Activated gamma-delta T cell treated with Interleukin-2 at 50 U/mL for 16 hours (primary cell): ENCODE data around the gene RAB19.

Source experiments
- DNase-seq: peaks from one replicate; pipeline ENCODE4 v3.0.0-alpha.2; 2020

RAB19 gene

DNA sequence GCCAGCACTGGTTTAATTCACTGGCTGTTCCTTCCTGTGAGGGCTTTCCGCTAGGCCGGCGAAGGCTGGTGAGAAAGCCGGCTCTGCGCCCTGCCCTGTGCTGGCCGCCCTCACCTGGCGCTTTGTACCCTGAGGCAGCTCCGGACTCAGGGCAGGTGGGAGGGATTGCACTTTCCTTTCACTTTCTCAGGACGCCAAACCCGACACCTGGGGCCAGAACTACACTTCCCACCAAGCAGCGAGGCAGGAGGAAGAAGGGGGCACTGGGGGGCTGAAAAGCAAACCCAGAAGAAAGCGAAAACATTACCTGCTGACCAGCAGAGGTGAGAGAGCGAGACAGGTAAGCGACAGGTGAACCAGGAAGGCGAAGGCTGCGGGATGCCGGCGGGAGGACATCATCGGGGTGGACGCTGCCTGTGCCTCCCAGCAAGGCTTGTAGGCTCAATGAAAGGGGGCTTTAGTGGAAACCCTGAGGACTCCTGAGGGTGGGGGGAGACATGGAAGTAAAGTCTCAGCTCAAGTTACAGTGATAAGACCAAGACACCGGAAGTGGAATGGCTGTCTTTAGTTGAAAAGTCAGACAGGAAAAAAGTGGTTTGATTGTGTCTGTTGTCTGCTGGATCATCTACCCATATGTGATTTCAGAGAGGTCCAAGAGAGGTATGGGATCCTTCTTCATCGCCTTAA is at the start of gene RAB19:
Gene RAB19 (plus strand): TSS at position 181 of the 687 bp plus-strand sequence. CDS start 3,589 bp downstream, outside the sequence.
- DNase-seq, result peak; percentile 47

- no peak for DNase-seq
These were observed 45.8 kb upstream of the RAB19 start for GRCh38 chr7:140358024-140358411.

- DNase-seq, result no peak
These were observed 45.3 kb upstream of the RAB19 start for GRCh38 chr7:140358412-140359051.

DNA sequence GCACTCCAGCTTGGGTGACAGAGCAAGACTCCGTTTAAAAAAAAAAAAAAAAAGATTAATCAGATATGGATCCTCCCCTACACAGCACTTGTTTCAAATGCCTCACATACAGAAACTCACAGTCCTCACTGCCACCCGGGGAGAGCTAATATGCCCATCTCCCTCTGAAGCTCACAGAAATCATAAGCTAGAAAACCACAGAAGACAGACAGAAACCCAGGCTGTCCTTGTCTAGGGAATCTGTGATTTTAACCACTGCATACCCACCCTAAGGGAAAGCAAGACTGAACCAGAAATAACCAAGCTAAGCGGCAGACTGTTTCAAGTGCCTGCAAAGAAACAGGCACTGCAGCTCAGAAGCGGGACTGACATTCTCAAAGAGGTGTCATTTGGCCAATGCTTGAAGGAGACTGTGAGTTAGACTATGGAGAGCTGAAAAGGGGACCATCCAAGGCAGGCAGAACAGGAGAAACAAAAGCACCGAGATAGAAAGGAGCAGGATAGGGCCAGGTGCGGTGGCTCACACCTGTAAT is 43.1 kb upstream of the RAB19 start:
- no peak for DNase-seq

GRCh38 chr7:140364819-140365218 is 39.0 kb upstream of the RAB19 start:
- no peak for DNase-seq

DNA sequence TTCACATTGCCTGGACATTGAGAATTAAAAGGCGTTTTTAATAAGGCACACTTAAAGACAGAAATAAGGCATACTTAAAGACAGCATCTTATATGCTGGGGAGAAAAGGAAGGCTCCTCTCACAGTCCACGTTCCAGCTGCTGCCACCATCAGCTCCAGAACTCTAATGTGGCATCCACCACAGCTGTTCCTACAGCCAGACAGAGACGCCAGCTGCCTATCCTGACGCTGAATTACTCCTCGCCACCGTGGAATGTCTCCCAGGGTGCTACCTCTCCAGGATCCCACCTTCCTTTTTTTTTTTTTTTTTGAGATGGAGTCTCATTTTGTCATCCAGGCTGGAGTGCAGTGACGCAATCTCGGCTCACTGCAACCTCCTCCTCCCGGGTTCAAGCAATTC is 36.3 kb upstream of the RAB19 start:
- DNase-seq, result no peak

DNA sequence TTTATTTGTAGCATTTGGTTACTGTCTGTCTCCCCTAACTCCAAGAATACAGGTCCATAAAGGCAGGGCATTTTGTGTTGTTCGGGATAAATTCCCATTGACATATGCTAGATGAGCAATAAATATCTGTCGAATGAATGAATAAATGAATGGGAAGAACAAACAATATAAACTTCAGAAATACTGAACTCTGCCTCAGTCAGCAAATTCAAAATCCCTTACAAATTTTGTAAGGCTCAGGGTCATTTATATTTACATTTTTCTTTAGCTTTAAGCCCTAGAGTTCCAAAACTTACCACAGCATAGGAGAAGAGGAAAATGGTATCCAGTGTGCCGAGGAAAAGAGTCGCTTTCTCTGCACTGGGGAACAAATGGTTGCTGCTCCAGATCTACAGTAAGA is 34.6 kb upstream of the RAB19 start:
- no peak for DNase-seq

DNA sequence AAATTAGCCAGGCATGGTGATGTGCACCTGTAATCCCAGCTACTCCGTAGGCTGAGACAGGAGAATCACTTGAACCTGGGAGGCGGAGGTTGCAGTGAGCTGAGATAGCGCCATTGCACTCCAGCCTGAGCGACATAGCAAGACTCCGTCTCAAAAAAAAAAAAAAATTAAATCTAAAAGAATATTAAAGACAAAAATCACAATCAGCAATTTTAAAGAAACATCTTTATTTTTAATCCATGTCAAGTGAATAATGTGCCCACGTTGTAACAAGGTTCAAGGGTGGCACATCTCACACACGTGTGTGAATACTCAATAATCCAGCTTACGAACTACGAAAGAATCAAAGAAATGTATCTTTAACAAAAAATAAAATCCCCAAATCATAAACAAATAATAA is 28.5 kb upstream of the RAB19 start:
- DNase-seq, result no peak

- no peak for DNase-seq
These were observed 27.7 kb upstream of the RAB19 start for GRCh38 chr7:140375892-140376730.

DNA sequence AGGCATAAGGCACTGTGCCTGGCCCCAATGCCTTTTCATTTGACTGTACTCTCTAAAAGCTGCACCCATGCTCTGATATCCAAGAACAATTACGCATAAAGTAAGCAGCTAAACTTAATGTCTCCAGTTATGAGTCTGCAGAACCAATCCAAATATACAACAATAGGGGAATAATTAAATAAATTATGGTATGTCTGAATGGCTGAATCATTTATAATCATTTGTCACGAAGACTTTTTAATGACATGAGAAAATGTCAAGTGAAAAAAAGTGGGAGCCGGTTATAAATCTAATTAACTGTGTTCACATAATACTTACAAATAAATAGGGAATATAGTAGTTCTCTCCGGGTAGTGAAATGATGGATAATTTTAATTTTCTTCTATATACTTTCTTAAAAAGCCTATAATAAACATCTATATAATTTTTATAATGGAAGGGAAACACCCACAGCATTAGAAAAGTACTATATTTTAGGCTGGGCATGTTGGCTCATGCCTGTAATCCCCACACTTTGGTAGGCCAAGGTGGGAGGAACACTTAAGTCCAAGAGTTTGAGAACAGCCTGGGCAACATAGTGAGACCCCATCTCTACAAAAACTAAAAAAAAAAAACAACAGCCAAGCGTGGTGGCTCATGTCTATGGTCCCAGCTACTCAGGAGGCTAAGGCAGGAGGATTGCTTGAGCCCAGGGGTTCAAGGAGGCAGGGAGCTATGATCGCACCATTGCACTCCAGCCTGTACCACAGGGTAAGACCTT is 19.7 kb upstream of the RAB19 start:
- DNase-seq, result no peak

DNA sequence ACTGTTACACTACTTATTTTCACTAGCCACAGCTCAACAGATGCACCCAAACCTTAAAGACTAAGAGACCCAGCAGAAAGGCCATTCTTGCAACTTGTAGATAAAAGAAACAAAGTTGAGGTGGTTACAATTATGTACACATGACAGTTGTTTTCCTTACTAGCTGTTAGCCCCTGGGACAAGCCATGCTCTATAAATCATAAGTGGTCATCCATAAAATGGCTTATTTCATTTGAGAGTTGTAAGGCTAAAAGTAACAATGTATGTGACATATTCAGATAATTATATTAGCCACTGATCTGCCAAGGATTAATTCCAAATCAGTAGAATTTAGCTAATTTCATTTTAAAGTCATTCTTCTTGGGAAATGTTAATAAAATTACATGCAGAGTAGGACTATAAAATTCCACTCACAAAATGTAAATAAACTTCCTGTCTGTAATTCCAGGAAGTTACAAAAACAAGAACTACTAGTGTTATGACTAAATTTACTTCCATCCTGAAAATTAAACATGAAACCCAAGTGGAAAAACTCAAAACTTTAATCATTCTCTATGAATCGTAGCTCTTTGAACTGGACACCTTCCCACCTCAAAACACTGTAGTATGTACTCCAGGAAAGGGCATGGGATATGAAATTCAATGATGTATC is 18.8 kb upstream of the RAB19 start:
- DNase-seq, result no peak

GRCh38 chr7:140389445-140389844 is 14.4 kb upstream of the RAB19 start:
- no peak for DNase-seq

- DNase-seq, result no peak
These were observed 13.8 kb upstream of the RAB19 start for GRCh38 chr7:140390034-140390433.

- DNase-seq, result no peak
These were observed 13.2 kb upstream of the RAB19 start for GRCh38 chr7:140390466-140391190.

DNA sequence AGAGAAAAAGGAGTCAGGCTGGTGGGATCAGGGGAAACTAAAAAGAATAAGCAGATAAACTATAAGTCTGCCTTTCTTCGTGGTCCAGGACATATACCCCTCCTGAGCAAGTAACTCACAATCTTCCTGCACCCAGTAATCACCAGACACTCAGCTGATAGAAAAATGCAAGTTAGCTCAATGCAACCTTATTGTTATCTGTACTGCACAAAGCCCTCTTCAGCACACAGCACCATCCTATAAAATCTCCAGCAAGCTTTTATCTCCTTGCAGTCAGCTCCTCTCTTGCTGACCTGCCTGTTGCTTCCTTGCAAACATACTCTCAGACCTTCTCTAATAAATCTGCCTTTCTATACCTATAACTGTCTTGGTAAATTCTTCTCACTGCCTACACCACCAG is 12.2 kb upstream of the RAB19 start:
- no peak for DNase-seq

DNA sequence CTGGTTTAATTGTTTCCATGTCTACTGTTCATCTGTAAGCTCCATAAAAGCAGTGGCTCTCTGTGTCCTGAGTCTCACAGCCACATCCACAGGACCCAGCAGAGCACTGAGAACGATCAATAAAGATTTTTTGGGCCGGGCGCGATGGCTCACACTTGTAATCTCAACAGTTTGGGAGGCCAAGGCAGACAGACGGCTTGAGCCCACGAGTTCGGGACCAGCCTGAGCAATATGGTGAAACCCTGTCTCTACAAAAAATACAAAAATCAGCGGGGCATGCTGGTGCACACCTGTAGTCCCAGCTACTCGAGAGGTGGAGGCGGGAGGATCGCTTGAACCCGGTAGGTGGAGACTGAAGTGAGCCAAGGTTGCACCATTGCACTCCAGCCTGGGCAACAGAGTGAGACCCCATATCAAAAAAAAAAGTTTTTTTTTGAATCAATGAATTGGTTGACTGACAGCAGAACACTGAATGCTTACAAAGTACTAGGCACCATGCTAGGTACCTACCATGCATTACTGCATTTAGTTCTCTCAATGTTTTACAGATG is 10.0 kb upstream of the RAB19 start:
- DNase-seq, result no peak

DNA sequence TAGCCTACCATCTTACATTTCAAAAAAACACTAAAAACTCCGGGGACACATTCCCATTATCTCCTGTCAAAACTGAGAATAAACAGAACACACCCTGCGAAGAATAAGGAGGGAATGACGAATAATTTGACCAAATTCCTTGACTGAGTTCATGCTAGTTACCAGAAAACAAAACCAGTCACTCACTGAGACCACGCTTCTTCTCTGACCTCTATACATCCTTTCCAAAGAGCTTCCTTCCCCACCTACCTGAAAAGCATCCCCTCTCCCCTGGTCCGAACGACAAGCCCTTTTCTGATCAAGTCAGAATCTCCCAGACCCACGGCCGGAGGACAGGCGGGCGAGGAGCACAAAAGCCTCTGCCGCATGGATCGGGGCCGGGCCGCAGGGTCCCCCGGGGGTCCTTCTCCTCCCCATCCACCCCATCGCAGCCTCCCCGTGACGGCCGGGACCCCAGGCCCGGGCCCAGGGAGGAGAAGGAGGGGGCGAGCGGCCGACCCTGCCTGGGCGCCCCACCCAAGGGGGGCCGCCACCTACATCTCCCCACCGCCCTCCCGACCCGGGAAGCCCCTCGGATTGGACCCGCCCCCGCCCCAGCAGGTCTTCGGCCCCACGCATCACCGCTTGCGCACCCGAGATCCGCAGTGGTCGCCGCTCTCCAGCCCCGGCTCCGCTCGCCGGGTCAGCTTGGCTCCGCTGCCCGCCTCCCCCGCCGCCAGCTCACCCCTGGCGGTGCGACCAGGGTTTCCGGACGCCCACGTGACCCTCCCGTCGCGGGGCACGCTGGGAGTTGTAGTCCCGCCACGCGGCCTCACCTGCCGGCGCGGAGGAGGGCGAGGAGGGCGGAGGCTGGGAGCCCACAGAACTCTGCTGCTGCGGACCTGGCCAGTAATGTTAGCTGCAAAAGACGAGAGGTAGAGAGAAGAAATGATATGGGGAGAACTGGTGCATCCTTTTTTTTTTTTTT is 5.8 kb upstream of the RAB19 start, which contains the start of gene SLC37A3:
Gene SLC37A3 (minus strand): TSS at position 747 of the 967 bp plus-strand sequence. CDS start 16,004 bp downstream, outside the sequence.
- DNase-seq, result peak; percentile 80

DNA sequence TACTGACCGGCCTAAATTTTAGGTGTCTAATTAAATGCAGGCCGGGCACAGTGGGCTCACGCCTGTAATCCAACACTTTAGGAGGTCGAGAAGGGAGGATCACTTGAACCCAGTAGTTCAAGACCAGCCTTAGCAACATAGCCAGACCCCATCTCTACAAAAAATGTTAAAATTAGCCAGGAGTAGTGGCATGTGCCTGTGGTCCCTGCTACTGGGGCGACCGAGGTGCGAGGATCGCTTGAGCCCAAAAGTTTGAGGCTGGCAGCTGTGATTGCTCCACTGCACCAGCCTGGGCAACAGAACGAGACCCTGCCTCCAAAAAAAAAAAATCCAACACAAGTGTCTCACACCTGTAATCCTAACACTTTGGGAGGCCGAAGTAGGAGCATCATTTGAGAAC is 5.0 kb upstream of the RAB19 start:
- DNase-seq, result no peak

- no peak for DNase-seq
These were observed 3.5 kb upstream of the RAB19 start for GRCh38 chr7:140400381-140400780.
